H54 (cell line): ENCODE measurements around the gene RNF115.
"Not testable (repeated sequence)": the region's sequence is repeated elsewhere in the genome, so short reads cannot be mapped to it uniquely, and the experiment has no call there.

ENCODE experiments used
- DNase-seq: peaks from one replicate; pipeline ENCODE4 v3.0.0; 2011; ENCODE audit warnings: low spot score, mixed read lengths; ENCODE audit not compliant: insufficient read length
- FAIRE-seq: peaks from 3 replicates; lab custom pipeline; 2011; peaks lifted over from hg19 to GRCh38; lab: Jason Lieb, UNC
- POLR2A ChIP-seq: IDR thresholded peaks from 2 replicates; pipeline ENCODE4 v1.6.1; 2011; ENCODE audit warnings: low read depth, mild to moderate bottlenecking, low read length

Gene RNF115

DNA sequence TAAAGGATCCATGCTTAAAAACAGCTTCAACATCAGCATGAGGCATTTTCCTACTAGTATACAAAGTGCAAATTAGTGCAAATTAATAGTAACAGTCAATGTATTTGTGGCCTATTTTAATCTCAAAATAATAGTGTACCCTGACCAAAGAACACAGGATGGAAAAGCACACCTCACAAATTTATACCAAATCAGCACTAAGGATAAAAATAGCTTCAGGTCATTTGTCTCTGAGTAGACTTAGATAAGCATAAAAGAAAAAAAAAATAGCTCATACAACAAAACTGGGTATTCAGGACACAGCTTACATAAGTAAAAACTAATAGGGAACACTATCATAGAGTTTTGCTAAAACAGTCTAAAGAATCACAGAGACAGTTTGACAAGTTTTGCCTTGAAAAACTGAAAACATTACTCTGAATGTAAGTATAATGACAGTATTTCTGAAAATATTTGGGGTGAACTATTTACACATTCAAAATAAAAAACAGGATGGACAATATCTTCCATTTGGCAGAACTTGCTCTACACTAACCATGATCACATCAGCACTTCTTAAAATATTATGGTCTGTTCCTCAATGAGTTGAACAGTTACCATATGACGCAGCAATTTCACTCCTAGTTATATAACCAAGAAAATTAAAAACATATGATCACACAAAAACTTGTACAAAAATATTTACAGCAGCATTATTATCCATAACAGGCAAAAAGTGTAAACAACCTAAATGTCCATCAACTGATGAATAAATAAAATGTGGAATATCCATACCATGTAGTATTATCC is 46.3 kb downstream of the RNF115 start:
- FAIRE-seq, result no peak
- TF ChIP-seq POLR2A, result no peak
- no peak for DNase-seq

GRCh38 chr1:145773423-145773822 is 50.5 kb downstream of the RNF115 start:
- FAIRE-seq, result no peak
- DNase-seq, result no peak
- no peak for TF ChIP-seq POLR2A

DNA sequence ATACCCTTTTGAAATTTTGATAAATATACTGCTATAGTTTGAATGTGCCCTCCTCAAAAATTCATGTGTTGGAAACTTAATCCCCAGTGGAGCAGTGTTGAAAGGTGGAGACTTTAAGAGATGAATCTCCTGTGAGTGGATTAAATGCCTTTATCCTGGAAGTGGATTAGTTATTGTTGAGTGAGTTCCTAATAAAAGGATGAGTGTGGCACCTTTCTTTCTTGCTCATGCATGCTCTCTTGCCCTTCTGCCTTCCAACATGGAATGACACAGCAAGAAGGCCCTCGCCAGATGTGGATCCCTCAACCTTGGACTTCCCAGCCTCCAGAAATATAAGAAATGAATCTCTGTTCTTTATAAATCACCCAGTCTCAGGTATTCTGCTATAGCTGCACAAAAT is 52.8 kb downstream of the RNF115 start:
- no peak for TF ChIP-seq POLR2A
- DNase-seq (no peak), FAIRE-seq (no peak)

DNA sequence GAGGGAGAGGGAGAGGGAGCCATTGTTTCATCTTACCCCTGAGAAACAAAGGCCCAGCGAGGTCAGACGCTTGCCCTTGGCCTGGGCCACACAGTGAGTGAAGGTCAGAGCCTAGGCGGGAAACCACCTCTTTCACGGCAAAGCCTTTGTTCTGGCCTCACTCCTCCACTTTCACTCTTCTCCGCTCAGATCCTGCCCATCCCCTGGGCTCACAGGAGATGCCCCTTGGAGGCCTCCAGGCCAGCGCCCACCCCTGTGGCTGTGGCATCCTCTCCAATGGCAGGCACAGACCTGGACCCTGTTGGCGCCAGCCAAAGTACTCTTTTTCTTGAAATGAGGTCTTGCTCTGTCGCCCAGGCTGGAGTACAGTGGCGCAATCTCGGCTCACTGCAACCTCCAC is 55.9 kb downstream of the RNF115 start:
- not testable (repeated sequence) for FAIRE-seq, DNase-seq

GRCh38 chr1:145766926-145767325 is 57.0 kb downstream of the RNF115 start:
- not testable (repeated sequence) for FAIRE-seq, DNase-seq

DNA sequence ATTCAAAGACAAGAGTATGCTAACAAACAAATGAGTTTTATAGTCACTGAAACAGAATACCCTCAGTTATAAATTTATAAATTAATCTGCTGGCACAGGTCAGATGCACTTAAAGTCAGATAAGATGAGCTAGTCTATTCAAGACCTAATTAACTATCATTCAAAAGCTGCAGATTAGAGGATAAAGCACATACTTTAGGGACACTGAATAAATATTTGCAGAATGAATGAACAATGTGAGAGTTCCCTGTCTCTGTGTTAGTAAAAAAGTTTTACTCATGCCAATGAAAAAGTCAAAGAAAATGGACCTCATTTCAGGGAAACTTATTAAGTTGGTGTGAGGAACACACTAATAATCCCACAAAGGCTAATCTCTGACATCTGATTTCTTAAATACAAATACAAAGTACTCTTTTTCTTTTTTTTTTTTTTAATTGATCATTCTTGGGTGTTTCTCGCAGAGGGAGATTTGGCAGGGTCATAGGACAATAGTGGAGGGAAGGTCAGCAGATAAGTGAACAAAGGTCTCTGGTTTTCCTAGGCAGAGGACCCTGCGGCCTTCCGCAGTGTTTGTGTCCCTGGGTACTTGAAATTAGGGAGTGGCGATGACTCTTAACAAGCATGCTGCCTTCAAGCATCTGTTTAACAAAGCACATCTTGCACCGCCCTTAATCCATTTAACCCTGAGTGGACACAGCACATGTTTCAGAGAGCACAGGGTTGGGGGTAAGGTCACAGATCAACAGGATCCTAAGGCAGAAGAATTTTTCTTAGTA is 58.1 kb downstream of the RNF115 start:
- FAIRE-seq, DNase-seq: not testable (repeated sequence)

DNA sequence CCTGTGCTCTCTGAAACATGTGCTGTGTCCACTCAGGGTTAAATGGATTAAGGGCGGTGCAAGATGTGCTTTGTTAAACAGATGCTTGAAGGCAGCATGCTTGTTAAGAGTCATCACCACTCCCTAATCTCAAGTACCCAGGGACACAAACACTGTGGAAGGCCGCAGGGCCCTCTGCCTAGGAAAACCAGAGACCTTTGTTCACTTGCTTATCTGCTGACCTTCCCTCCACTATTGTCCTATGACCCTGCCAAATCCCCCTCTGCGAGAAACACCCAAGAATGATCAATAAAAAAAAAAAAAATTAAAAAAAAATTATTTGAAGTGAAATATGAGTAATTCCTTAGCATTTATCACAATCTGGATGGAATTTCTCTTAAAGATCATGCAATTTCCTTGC is 58.8 kb downstream of the RNF115 start:
- not testable (repeated sequence) for FAIRE-seq

DNA sequence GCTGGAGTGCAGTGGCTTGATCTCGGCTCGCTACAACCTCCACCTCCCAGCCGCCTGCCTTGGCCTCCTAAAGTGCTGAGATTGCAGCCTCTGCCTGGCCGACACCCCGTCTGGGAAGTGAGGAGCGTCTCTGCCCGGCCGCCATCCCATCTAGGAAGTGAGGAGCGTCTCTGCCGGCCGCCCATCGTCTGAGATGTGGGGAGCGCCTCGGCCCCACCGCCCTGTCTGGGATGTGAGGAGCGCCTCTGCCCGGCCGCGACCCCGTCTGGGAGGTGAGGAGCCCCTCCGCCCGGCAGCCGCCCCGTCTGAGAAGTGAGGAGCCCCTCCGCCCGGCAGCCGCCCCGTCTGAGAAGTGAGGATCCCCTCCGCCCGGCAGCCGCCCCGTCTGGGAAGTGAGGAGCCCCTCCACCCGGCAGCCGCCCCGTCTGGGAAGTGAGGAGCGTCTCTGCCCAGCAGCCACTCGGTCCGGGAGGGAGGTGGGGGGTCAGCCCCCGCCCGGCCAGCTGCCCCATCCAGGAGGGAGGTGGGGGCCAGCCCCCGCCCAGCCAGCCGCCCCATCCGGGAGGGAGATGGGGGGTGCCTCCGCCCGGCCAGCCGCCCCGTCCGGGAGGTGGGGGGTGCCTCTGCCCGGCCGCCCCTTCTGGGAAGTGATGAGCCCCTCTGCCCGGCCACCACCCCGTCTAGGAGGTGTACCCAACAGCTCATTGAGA is 59.5 kb downstream of the RNF115 start:
- not testable (repeated sequence) for DNase-seq, FAIRE-seq

More for the DNA sequence above, 58.8 kb downstream of the RNF115 start:
- DNase-seq, result not testable (repeated sequence)

DNA sequence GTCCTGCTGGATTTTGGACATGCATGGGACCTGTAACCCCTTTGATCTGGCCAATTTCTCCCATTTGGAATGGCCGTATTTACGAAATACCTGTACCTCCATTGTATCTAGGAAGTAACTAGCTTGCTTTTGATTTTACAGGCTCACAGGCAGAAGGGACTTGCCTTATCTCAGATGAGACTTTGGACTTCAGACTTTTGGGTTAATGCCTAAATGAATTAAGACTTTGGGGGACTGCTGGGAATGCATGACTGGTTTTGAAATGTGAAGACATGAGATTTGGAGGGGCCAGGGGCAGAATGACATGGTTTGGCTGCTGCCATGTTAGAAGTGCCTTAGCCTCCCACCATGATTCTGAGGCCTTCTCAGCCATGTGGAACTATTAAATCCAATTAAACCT is 61.9 kb downstream of the RNF115 start:
- not testable (repeated sequence) for FAIRE-seq, DNase-seq

DNA sequence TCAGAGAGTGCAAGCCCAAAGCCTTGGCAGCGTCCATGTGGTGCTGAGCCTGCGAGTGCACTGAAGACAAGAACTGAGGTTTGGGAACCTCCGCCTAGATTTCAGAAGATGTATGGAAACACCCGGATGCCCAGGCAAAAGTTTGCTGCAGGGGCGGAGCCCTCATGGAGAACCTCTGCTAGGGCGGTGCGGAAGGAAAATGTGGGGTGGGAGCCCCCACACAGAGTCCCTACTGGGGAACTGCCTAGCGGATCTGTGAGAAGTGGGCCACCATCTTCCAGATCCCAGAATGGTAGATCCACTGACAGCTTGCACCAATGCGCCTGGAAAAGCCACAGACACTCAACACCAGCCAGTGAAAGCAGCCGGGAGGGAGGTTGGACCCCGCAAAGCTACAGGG is 62.4 kb downstream of the RNF115 start:
- not testable (repeated sequence) for DNase-seq, FAIRE-seq

- FAIRE-seq, DNase-seq: not testable (repeated sequence)
Measured at GRCh38 chr1:145760395-145760949, 63.4 kb downstream of the RNF115 start.

DNA sequence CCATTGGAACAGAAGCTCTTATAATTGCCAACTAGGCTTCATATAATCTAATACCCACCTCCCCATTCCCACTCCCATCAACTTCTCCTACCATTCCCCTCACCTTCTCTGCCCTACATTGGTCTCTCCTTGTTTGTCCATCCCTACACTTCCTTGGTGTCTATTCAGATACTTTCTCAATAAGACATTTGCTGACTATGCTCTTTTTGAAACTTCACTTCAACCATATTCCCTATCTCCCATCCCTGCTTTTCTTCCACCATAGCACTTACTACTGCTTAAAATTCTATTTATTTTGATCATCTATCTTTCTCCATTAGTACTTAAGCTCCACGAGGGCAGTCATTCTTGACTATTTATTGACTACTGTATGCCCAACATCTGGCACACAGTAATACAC is 64.2 kb downstream of the RNF115 start:
- no peak for TF ChIP-seq POLR2A
- DNase-seq (no peak), FAIRE-seq (no peak)

DNA sequence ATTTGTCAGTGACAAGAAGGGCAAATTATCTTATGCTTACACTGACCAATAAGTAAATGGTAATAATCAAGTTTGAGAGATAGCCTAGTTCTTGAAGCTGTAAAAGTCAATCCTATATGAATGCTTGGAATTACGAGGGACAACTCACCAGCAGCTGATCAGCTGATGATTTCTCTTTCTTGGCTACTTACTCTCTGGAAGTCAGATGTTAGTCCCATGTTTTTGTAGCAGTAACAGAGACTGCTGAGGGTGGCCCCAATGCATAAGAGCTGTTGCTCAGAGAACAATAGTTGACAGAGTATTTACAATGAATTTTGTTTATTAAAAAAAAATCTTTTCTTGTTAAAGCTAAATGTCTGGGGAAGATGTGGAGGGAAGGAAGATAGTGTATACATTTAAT is 65.3 kb downstream of the RNF115 start:
- FAIRE-seq (no peak), DNase-seq (no peak)
- no peak for TF ChIP-seq POLR2A

- FAIRE-seq, result no peak
- TF ChIP-seq POLR2A, result no peak
- no peak for DNase-seq
Measured at GRCh38 chr1:145758116-145758515, 65.8 kb downstream of the RNF115 start.
